Prostate gland (tissue), 2 donors: ENCODE measurements around the gene ANKRD23. TPM values are rescaled to one million over a fixed set of nuclear protein-coding genes. Genes with fewer than 3 reads are reported as not detected.

ENCODE experiments used
- DNase-seq: peaks from one replicate; pipeline ENCODE4 v3.0.0-alpha.2; 2019; ENCODE audit warnings: low spot score
- H3K27ac ChIP-seq, 2 donors: fragments of 200-600 bp; sonication (generic); 2 replicates each; pipeline ENCODE4 v1.5.1; 2017 to 2019
- H3K27me3 ChIP-seq: fragments of 200-600 bp; sonication (generic); replicated peaks from 2 replicates; pipeline ENCODE4 v1.5.1; 2019; ENCODE audit not compliant: insufficient read depth
- H3K36me3 ChIP-seq, 2 donors: fragments of 200-600 bp; sonication (generic); 1 replicate in 1 of 2; 2 replicates in 1 of 2; pipeline versions ENCODE4 v1.5.1 to v1.8.1; 2017 to 2019
- H3K4me1 ChIP-seq: fragments of 200-600 bp; sonication (generic); replicated peaks from 2 replicates; pipeline ENCODE4 v1.5.1; 2019
- H3K4me3 ChIP-seq, 2 donors: fragments of 200-600 bp; sonication (generic); 2 replicates each; pipeline ENCODE4 v1.5.1; 2017 to 2019
- H3K9me3 ChIP-seq: fragments of 200-600 bp; sonication (generic); 2 replicates; pipeline ENCODE4 v1.5.1; 2017
- POLR2A ChIP-seq: fragments of 450-650 bp; IDR thresholded peaks from one replicate; pipeline ENCODE4 v1.6.1; 2016; ENCODE audit warnings: antibody characterized with exemption, mild to moderate bottlenecking
- WGBS: methylation state at CpG from one replicate; pipeline ENCODE4 v1.1.5; 2018; 5-methylcytosine and 5-hydroxymethylcytosine counted together
- intact Hi-C: fragments of 100-400 bp; cut with DNase I; formaldehyde crosslinking; loops from one replicate; pipeline ENCODE4 v1.14.2; 2022
- microRNA counts, 2 donors: library from miRNA; unstranded; fragments of <30 nt; microRNA quantifications; one replicate each; lab custom pipeline; 2016 to 2017
- microRNA-seq: library from miRNA; unstranded; fragments of <30 nt; microRNA quantifications from one replicate; pipeline ENCODE4, GENCODE V29; 2016
- small RNA-seq, 2 donors: library from RNA; depleted of rRNA; stranded (forward); fragments of <200 nt; gene quantifications; one replicate each; pipeline ENCODE3, GENCODE V24; 2016
- total RNA-seq, 2 donors: library from RNA; depleted of rRNA; stranded (reverse); fragments of >200 nt; gene quantifications; one replicate each; pipeline ENCODE4 v1.1.0, GENCODE V29; 2016

The ANKRD23 gene
- total RNA-seq, 2 donors from 2014 or later: 11.4 to 15.2 TPM

DNA sequence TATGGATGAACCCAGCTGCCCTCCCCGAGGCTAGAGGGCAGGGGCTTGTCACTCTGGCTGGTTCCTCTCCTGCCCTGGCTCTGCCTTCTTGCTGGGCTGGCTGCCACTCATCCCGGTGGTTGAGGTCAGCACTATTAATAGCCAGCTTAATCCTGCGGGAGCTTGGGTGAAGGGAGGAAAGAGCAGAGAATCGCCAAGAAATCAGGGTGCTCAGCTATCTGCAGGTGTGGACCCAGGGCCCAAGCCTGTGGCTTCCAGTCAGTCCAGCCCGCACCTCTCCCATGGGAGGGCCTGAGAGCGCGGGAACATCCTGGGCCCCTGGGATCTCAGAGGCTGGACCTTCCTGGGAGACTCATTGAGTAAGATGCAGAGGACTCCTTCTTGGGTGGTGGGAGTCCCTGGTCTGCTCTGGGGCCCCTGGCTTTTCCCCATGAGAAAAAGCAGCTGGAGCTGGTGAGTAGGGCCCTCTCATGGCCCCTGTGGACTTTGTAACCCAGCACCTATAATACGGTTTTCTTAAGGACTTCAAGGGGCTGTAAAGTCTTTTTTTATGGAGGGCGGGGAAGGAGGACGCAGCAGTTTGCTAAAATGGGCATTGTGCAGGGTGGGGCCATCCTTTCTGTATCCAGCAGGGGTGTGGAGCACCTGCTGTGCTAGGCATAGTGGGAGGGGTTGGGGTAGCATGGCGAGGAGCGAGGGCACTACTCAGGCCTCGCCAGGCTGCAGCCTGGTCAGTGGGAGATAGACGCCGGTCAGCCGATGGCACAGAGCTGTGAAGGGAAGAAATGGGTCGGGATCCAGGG lies 55.2 kb downstream of the ANKRD23 start:
- H3K4me1 ChIP-seq: no peaks in the 10 kb centered on the region
- no peaks in the 10 kb centered on the region for H3K27me3 ChIP-seq
- no peak overlapping the region for H3K4me3 ChIP-seq
- H3K27ac ChIP-seq: no peak overlapping the region
- no peaks in the 10 kb centered on the region for H3K36me3 ChIP-seq
- DNase-seq: no peak
- no peak for TF ChIP-seq POLR2A
- intact Hi-C loops: no loop called here
- H3K9me3 ChIP-seq: no peaks in the 10 kb centered on the region
- 64% methylated on average over 17 of the region's 17 CpGs for WGBS

MicroRNA genes within 50 kb of the gene (microRNA counts, 767-probe panel; counts per million panel counts)
- microRNA hsa-miR-3127-5p (lab: Ali Mortazavi, UCI): 0 to 431 counts per million in 2 donors

Small RNA genes lying within 50 kb of the gene (microRNA-seq; reads per million reads assigned to microRNA genes)
- 2.1 reads per million, percentile 30 among the genes with 10 or more reads in this experiment for gene MIR3127

Small RNA genes lying within 50 kb of the gene (small RNA-seq; reads per million reads assigned to genes)
- gene MIR3127: 0.60 to 1.6 reads per million in 2 donors

Other genes starting within 250 kb of the ANKRD23 start
- 10 to 100 TPM; 41.3 to 70.0 TPM for gene KANSL3, start 205.7 kb downstream of the ANKRD23 start, total RNA-seq
- 1 to 10 TPM in 1 of 2 donors, under 1 TPM in 1; 0.59 to 2.3 TPM for gene FER1L5, start 201.3 kb downstream of the ANKRD23 start, total RNA-seq
- 10 to 100 TPM; 26.1 to 26.8 TPM for gene LMAN2L, start 104.0 kb downstream of the ANKRD23 start, total RNA-seq
- gene CNNM4, start 83.1 kb downstream of the ANKRD23 start, total RNA-seq: 10 to 100 TPM in 1 of 2 donors, 1 to 10 TPM in 1; 9.2 to 13.9 TPM
- 10 to 100 TPM; 29.7 to 29.8 TPM for gene CNNM3, start 27.8 kb downstream of the ANKRD23 start, total RNA-seq
- gene ANKRD39, start 14.0 kb upstream of the ANKRD23 start, total RNA-seq: 10 to 100 TPM; 21.2 to 38.7 TPM
- gene SEMA4C, start 26.1 kb upstream of the ANKRD23 start, total RNA-seq: 10 to 100 TPM; 35.8 to 45.9 TPM
- gene FAM178B, start 142.6 kb upstream of the ANKRD23 start, total RNA-seq: 10 to 100 TPM in 1 of 2 donors, not detected in 1; 13.9 TPM